Measurements from ENCODE around the gene TRDN.
"Not testable (repeated sequence)": the region's sequence is repeated elsewhere in the genome, so short reads cannot be mapped to it uniquely, and the experiment has no call there.

Gene TRDN

GRCh38 chr6:123629258-123629941, 7.3 kb downstream of the TRDN start:
- DNase-seq, result no peak

- DNase-seq, result no peak
These were observed 11.1 kb downstream of the TRDN start for GRCh38 chr6:123625696-123626095.

GRCh38 chr6:123622780-123623179, 14.0 kb downstream of the TRDN start:
- no peak for DNase-seq

DNA sequence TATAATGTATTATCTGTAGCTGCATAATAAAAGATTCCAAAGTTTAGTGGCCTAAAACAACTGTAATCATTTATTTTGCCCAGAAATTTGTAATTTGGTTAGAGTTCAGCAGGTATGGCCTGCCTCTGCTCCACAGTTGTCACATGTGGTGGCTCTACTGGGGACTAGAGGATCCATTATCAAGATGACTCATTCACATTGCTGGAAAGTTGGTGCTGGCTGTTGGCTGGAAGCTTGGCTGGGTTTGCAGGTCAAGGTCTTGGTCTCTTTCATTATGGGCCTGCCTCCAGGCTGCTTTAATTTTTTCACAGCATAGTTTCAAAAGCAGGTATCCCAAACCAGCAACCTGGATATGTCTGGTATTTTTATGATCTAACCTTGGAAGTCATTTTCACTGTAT, 17.6 kb downstream of the TRDN start:
- no peak for DNase-seq

- DNase-seq, result no peak
These were observed 19.8 kb downstream of the TRDN start for GRCh38 chr6:123616942-123617341.

- DNase-seq, result no peak
These were observed 20.7 kb downstream of the TRDN start for GRCh38 chr6:123616016-123616415.

- DNase-seq, result no peak
These were observed 26.0 kb downstream of the TRDN start for GRCh38 chr6:123610779-123611178.

DNA sequence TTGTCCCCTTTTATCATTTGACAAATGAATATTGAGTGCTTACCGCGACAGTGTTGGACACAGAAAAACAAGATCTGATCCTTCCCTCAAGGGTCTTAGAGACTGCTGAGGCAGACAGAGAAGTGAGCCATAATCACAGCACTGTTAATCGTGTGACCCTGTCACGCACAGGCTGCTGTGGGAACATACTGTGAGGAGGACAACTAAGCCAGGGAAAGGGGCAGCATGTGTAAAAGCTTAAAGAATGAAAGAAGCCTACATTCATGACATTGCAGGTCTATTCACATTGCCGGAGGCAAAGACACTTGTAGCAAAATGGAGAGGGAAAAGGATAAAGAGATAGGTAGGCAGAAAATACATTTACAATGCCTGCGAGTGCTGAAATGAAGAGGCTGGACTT, 32.7 kb downstream of the TRDN start:
- no peak for DNase-seq

GRCh38 chr6:123598011-123598410, 38.7 kb downstream of the TRDN start:
- DNase-seq, result no peak

DNA sequence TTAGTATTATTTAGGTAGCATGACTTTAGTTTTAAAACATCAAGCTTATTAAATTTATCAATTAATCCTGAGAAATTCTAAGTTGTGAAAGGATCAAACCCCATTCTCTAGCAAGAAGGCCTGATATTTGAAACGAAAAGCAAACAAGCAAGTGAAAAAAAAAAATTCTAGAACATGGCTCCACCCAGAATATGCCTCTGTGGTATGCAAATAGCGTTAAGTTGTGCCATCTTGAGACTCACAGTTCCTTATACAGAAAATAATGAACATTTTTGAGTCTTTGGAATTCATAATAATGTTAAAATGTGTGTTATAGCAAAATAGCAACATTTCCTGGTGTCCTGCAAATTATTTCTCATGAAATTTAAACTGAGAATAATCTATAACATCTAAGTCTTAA, 42.0 kb downstream of the TRDN start:
- no peak for DNase-seq

DNA sequence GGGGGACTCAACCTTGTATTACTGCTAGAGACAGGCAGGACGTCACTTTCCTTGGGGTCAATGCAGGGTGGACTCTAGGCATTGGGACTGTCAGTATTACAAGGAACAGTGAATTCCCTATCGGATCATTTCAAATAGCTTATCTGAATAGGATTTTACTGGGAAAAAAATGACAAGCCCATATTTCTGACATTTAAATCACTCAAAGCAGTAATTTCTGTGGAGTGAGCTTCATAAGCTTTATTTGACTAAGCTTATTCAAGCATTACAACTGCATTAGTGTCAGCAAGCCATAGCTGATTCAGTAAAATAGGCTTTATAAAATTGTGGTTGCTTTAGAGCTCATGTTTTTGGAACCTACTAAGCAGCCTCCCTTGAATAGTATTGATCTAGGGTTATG, 44.3 kb downstream of the TRDN start:
- DNase-seq, result no peak

DNA sequence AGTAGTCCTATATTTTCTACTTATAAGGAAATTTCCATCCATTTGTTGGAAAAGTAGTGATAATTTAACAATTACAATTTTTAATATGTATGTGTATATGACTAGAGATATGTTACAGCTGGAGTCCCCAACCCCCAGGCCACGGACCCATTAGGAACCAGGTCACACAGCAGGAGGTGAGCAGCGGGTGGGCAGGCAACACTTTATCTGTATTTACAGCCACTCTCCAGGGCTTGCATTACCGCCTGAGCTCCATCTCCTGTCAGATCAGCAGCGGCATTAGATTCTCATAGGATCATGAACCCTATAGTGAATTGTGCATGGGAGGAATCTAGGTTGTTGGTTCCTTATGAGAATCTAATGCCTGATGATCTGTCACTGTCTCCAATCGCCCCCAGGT, 46.8 kb downstream of the TRDN start:
- DNase-seq, result no peak

DNA sequence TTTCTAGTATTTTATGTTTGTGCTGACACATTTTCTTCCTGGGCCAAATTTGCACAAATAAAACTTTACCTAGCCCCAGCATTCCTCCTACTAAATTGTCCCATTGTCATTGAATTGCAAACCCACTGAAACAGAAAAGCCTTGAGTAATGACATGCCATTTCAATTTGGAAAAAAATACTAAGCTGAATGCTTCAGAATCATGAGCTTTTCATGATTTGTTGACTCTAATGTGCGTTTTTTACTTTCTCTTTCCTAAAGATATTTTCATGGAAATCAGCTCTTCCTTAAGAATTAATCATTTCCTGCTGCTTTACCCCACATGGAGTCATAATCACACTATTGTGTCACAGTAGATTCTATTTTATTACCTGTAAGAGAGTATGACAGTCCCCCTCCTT, 47.4 kb downstream of the TRDN start:
- no peak for DNase-seq

DNA sequence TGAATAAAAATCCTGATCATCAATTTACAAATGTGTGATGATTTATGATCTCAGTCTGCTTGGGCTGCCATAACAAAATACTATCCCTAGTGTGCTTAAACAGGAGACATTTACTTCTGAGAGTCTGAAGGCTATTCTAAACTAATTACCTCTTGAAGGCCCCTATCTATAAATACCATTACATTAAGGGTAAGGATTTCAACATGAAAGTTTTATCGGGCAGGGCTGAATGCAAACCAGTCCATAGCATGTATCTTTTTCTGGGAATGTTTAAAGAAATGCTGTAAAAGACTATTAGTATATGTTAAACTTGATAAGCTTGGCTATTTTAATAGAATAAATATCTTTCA, 48.2 kb downstream of the TRDN start:
- DNase-seq, result no peak

DNA sequence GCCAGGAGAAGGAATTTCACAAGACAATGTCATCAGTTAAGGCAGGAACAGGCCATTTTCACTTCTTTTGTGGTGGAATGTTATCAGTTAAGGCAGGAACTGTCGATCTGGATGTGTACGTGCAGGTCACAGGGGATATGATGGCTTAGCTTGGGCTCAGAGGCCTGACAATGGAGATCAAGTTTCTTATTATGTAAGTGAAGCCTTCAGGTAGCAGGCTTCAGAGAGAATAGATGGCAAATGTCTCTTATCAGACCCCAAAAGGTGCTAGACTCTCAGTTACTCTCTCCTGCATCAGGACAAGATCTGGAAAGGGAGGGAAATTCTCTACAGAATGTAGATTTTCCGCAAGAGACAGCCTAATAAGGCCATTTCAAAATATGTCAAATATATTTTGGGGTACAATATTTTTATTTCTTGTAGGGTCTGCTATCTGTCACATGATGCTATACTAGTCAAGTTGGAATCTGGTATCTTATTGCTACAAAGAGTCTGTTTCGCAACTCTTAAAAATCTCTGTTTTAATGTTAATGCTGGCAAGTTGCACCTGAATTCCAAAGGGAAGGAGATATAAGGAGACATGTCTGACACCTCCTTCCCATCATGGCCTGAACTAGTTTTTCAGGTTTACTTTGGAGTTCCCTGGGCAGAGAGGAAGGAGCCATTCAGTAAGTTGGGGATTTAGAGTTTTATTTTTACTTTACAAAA, 48.8 kb downstream of the TRDN start:
- DNase-seq, result no peak

GRCh38 chr6:123587407-123587806, 49.3 kb downstream of the TRDN start:
- not testable (repeated sequence) for DNase-seq

DNA sequence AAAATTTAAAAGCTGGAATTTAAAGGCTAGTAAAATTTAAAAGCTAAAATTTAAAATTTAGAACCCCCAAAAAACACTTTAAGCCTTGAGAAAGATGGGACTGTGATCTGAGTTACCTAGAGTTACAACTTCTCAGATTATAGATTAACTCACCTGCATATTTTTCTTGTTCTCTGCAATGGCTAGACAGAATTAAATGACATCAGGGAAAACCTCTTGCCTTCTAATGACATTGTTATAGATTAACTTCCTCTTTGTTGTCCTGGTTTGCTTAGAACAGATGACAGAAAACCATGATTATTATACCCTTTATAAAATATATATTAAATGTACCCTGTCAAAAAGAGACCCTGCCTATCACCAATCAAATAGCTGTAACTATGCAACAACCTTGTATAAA, 56.4 kb downstream of the TRDN start:
- no peak for DNase-seq

DNA sequence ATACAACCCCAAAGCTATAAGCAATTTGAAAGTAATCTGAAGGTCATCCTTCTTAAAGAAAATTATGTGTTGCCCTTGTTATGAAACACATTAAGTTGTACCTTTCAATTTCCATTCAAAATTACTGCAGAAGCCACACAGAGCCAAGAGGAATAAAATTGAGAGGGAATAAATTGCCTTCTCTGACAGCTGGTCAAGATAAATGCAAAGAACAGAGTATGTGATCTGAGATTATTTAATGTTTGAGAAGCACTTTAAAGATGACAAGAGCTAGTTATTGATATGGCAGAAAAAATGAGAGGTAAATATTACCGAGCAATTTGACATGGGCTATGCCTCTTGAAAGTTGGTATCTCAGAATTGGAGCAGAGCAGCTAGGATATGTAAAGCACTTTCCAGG, 61.6 kb downstream of the TRDN start:
- DNase-seq, result no peak

DNA sequence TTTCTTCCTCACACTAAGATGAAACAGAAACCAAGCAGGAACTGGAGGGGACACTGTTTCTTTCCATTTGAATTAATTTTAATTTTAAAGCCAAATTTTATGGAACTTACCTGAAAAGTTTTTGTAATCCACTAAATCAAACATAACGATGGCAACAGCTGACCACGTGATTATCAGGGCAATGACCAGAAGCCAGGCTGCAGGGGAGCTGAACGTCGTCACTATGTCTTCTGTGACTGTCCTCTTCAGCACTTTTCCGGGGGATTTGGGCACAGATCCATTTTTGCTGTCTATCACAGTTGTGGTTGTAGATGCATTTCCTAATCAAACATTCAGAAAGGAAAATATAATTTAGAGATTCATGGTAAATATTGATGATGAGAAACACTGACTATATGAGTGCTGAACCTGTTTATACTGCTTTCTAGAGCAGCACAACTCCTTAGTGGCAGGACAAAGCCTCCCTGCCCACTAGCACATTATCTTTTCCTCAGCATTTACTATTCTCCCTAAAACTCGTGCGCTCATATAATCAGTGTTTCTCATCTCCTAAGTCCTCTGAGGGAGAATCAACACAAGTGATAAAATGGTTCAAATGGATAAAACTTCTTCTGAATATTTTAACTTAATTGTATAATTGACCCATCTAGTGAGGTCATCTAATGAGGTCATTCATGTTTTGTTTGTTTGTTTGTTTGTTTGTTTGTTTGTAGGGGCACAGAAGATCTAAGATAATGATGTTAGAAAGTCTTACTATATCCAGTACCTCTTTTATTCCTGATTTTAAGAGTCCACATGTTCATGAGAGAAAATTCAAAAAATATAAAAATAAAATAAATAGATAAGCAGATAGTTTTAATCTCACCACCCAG, 65.7 kb downstream of the TRDN start:
- no peak for DNase-seq

DNA sequence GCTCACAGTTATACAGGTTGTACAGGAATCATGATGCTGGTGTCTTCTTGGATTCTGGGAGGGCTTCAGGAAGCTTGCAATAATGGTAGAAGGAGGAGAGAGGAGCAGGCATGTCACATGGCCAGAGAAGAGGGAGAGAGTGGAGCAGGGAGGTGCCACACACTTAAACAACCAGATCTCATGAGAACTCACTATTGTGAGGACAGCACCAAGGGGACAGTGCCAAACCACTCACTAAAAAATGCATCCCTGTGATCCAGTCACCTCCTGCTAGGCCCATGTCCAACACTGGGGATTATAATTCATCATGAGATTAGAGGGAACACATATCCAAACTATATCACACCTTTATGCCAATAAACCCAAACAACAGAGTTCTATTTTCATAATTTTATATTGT, 67.2 kb downstream of the TRDN start:
- DNase-seq, result no peak

DNA sequence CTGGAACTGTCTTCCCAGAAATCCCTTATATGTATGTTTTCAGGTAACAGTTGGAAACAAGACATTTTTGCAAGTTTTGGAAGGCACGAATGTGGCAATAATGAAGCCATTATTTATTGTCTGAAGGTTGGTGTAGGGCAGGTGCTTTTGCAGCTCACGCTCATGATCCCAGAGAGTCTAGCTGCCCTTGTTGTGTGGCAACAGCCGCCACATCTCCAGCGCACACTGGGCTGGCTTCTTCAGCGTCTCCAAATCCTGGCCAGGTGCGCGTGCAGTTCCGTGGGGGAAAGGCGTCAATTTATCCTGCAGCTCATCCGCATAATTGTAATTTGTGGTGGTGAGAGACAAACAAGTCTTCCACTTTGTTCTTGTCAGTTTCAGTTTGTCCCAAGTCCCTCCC, 71.2 kb downstream of the TRDN start:
- DNase-seq, result no peak

DNA sequence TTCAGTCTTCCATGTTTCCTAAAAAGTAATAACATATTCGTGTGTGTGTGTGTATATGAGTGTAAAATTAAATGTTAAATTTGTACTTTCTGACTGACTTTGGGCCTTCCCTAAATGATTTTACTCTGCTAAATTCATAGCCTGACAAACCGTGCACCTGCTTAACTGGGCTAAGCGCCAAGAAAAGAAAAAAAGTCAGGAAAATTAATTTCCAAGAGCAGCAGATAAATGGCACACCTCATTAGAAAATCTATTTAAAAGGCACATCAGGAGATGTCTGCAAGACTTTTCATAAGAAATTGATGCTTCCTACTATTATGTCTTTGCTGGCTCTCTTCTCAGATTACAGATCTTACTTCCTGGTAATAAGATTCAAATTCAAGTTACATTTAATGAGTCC, 72.4 kb downstream of the TRDN start:
- DNase-seq, result no peak

DNA sequence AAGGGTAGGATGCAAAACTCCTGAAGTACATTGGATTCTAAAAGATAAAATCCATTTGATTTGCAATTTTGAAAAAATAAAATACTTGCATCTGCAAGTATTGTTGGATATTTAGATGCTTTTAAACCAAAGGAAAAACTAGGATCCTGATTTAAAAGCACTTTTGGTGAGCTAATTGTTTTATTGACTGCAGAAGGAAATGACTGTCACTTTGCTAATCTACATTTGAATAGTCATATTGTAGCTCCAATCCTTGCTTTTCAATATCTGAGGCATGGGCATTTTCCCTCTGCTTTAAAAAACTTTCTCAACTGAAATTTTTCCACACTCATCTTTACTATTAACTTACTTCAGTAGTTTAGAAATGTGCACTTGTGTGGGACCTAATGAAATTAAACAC, 74.1 kb downstream of the TRDN start:
- no peak for DNase-seq

DNA sequence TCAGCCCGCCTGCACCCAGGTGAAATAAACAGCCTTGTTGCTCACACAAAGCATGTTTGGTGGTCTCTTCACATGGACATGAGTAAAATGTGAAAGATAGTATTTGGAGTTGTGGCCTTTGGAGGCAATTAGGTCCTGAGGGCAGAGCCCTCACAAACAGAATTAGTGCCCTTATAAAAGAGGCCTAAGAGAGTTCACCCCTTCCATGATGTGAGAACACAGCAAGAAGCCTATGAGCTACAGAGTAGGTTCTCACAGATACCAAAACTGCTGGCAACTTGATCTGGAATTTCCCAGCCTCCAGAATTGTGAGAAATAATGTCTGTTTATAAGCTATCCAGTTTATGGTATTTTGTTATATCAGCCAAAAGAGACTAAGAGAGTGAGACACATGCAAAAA, 74.5 kb downstream of the TRDN start:
- DNase-seq, result no peak

Measured in CD4-positive, alpha-beta T cell treated with Interleukin-12 subunit alpha and Interleukin-12 subunit beta, for 1 hour (primary cell).